ENCODE data around the gene CCNI2.

The CCNI2 gene

GRCh38 chr5:132746954-132747615, at the start of gene CCNI2:
Gene CCNI2 (plus strand): TSS chr5:132747426. CDS start chr5:132747496, 70 bp downstream.
- no peak for DNase-seq

- no peak for DNase-seq
Observed at GRCh38 chr5:132704875-132705274, 42.4 kb upstream of the CCNI2 start.

GRCh38 chr5:132708645-132709044, 38.6 kb upstream of the CCNI2 start:
- DNase-seq, result no peak

- no peak for DNase-seq
Observed at GRCh38 chr5:132714456-132715307, 32.5 kb upstream of the CCNI2 start.

GRCh38 chr5:132718544-132719312, 28.5 kb upstream of the CCNI2 start:
- DNase-seq, result no peak

- DNase-seq, result no peak
Observed at GRCh38 chr5:132725745-132726144, 21.5 kb upstream of the CCNI2 start.

- DNase-seq, result no peak
Observed at GRCh38 chr5:132729896-132730295, 17.3 kb upstream of the CCNI2 start.

- DNase-seq, result no peak
Observed at GRCh38 chr5:132733499-132734148, 13.6 kb upstream of the CCNI2 start.

GRCh38 chr5:132734687-132735086, 12.5 kb upstream of the CCNI2 start:
- DNase-seq, result no peak

GRCh38 chr5:132736853-132737833, 10.1 kb upstream of the CCNI2 start, which contains the start of gene KIF3A:
Gene KIF3A (minus strand): TSS chr5:132737546. CDS start chr5:132737419, 127 bp downstream.
- DNase-seq, result peak; percentile 87

- no peak for DNase-seq
Observed at GRCh38 chr5:132737982-132738681, 9.1 kb upstream of the CCNI2 start.

- DNase-seq, result no peak
Observed at GRCh38 chr5:132739232-132739631, 8.0 kb upstream of the CCNI2 start.

- no peak for DNase-seq
Observed at GRCh38 chr5:132742158-132742557, 5.1 kb upstream of the CCNI2 start.

GRCh38 chr5:132742626-132743025, 4.6 kb upstream of the CCNI2 start:
- DNase-seq, result no peak

- no peak for DNase-seq
Observed at GRCh38 chr5:132744659-132745058, 2.6 kb upstream of the CCNI2 start.

- DNase-seq, result no peak
Observed at GRCh38 chr5:132746592-132746953, 653 bp upstream of the CCNI2 start.

- DNase-seq, result no peak
Observed at GRCh38 chr5:132747616-132748440, 602 bp downstream of the CCNI2 start.

GRCh38 chr5:132748522-132749000, 1.3 kb downstream of the CCNI2 start:
- no peak for DNase-seq

- no peak for DNase-seq
Observed at GRCh38 chr5:132749506-132749905, 2.3 kb downstream of the CCNI2 start.
